ENCODE results near the gene ALDOC.

The ALDOC gene

DNA sequence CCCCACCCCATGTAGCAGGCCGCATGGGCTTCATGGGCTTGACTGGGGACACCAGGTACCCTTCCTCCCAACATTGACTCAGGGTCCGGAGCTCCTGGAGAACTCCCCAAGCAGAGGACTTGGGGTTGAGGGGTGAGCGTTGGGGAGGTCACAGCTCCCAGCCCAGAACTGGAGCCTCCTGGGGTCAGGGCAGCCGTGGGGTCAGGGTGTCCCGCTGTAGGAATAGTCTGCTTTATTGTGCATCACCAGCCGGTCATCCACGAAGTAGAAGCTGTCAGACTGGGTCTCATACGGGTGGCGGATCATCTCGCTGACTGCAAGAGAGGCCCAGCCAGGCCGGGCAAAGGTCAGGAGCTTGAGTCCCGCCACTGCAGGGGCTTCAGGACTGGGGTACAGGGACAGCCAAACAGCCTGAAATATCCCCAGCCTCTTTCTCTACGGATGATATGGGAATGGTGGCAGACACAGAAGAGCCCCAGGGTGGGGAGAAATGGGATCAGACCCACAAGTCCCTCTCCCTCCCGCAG, 29.5 kb downstream of the ALDOC start:
- no peaks in the 10 kb centered on the region for H3K79me2 ChIP-seq (ENCODE audit: insufficient read depth, low read depth)
- no peak overlapping the region for H3K4me2 ChIP-seq
- TF ChIP-seq, protein P1, sequence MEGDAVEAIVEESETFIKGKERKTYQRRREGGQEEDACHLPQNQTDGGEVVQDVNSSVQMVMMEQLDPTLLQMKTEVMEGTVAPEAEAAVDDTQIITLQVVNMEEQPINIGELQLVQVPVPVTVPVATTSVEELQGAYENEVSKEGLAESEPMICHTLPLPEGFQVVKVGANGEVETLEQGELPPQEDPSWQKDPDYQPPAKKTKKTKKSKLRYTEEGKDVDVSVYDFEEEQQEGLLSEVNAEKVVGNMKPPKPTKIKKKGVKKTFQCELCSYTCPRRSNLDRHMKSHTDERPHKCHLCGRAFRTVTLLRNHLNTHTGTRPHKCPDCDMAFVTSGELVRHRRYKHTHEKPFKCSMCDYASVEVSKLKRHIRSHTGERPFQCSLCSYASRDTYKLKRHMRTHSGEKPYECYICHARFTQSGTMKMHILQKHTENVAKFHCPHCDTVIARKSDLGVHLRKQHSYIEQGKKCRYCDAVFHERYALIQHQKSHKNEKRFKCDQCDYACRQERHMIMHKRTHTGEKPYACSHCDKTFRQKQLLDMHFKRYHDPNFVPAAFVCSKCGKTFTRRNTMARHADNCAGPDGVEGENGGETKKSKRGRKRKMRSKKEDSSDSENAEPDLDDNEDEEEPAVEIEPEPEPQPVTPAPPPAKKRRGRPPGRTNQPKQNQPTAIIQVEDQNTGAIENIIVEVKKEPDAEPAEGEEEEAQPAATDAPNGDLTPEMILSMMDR (conservative IDR thresholded peaks at IDR 0.05; ENCODE audit: low read depth, low read length), result no peak
- no peaks in the 10 kb centered on the region for H3K36me3 ChIP-seq (ENCODE audit: insufficient read depth)
- H3K27me3 ChIP-seq (ENCODE audit: insufficient read depth, low read depth), result 0 out of 2 replicates have a peak, but pooled peaks cover 8% of the 10 kb centered on the region
- no peaks in the 10 kb centered on the region for H4K20me1 ChIP-seq (ENCODE audit: insufficient read depth)
- H3K4me1 ChIP-seq (ENCODE audit: low read depth, poor library complexity, severe bottlenecking), result peaks cover 28% of the 10 kb centered on the region
- no peak overlapping the region for H3K27ac ChIP-seq
- H3K9ac ChIP-seq, result no peak overlapping the region
- H2AFZ ChIP-seq (ENCODE audit: low read depth), result no peak overlapping the region
- no peak overlapping the region for H3K4me3 ChIP-seq (IDR thresholded peaks at IDR 0.05; ENCODE audit: insufficient read depth, low read depth, low read length)

DNA sequence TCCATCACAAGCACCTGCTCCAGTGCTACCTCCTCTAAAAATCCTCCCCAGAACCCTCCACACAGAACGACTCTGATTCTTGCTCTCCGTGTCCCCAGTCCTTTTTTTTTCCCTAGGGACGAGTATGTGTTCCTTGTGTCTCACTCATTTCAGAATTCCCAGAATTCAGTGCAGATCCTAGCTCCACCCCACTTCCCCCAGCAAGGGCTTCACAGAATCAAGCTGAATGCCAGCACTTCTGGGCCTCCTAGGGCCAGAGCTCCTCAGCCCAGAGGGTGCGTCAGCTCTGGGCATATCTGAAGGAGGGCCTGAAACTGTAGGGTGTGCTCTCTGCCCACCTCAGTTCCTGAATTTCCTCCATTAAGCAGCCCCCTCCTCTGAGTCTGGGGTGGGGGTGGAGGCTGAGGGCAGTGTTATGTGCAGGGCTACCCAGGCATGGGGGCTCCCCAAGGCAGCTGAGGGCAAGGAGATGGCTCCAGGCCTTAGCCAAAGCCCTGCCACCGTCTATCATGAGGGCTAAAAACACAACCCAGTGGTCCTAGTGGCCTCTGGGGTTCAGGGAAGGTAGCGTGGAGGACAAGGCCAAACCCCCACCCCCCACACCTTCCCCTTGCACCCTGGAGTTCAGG, 30.8 kb downstream of the ALDOC start:
- Histone ChIP-seq H3K4me1 (ENCODE audit: low read depth, poor library complexity, severe bottlenecking) (peaks cover 20% of the 10 kb centered on the region), H3K4me3 (IDR thresholded peaks at IDR 0.05; ENCODE audit: insufficient read depth, low read depth, low read length) (no peak overlapping the region), H3K4me2 (no peak overlapping the region), H3K27me3 (ENCODE audit: insufficient read depth, low read depth) (no peaks in the 10 kb centered on the region; the same call in 1 of the 2 replicates), H3K27ac (no peak overlapping the region), H4K20me1 (ENCODE audit: insufficient read depth) (no peaks in the 10 kb centered on the region), H3K9ac (no peak overlapping the region), H3K79me2 (ENCODE audit: insufficient read depth, low read depth) (no peaks in the 10 kb centered on the region), H3K36me3 (ENCODE audit: insufficient read depth) (no peaks in the 10 kb centered on the region), H2AFZ (ENCODE audit: low read depth) (no peak overlapping the region)
- TF ChIP-seq, protein P1 (conservative IDR thresholded peaks at IDR 0.05; ENCODE audit: low read depth, low read length), result no peak

DNA sequence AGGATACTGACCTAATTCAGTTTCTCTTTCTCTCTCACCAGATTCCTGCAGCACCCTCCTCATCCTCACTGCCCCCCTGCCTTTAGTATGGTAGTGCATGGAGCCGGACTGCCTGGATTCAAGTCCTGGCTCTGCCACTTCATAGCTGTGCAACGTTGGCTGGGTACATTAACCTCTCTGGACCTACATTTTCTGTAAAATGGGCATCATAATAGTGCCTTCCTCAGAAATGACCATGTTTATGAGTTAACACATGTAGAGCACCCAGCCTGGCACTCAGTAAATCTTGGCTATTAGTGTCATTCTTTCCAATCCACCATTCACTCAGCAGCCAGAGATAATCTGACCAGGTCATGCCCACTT, 31.6 kb downstream of the ALDOC start:
- Histone ChIP-seq H3K9ac (no peak overlapping the region), H3K4me2 (no peak overlapping the region), H3K79me2 (ENCODE audit: insufficient read depth, low read depth) (no peaks in the 10 kb centered on the region), H3K27me3 (ENCODE audit: insufficient read depth, low read depth) (no peaks in the 10 kb centered on the region; the same call in 1 of the 2 replicates), H3K36me3 (ENCODE audit: insufficient read depth) (no peaks in the 10 kb centered on the region), H3K4me3 (IDR thresholded peaks at IDR 0.05; ENCODE audit: insufficient read depth, low read depth, low read length) (no peak overlapping the region), H3K27ac (no peak overlapping the region), H3K4me1 (ENCODE audit: low read depth, poor library complexity, severe bottlenecking) (peaks cover 21% of the 10 kb centered on the region), H4K20me1 (ENCODE audit: insufficient read depth) (no peaks in the 10 kb centered on the region), H2AFZ (ENCODE audit: low read depth) (no peak overlapping the region)
- TF ChIP-seq, protein P1 (conservative IDR thresholded peaks at IDR 0.05; ENCODE audit: low read depth, low read length), result no peak

DNA sequence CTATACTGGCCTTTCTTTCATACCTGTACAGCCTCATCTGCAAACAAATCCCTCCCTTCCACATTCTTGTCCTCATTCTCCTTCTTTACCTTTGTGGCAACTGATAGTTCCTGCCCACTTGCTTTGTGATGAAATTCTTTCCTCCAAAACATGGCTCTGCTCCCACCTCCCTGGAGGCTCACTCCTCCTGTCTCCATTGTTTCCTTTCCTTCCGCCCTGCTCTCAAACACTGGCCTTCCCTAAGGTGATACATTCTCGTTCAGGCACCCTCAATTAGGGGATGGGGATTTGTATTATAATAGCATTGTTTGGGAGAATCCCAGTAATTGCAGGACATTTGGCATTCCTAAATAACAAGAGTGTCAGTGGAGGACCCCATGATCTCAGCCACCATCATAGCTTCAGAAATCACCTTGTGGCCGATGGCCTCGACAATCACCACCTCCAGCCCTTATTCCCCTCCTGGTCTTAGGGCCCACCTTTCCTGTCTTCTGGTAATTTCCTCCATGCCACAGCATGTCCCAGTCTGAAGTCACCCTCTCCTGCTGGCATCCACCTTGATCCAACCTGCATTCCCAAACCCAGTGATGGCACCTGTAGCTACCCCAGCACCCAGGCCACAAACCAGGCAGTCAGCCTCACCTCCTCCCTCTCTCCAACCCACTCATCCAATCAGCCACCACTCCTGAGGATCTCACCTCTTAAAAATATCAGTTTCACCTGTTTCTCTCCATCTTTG, 32.1 kb downstream of the ALDOC start:
- peaks cover 18% of the 10 kb centered on the region for H3K4me1 ChIP-seq (ENCODE audit: low read depth, poor library complexity, severe bottlenecking)
- no peaks in the 10 kb centered on the region for H3K36me3 ChIP-seq (ENCODE audit: insufficient read depth)
- TF ChIP-seq, protein P1 (conservative IDR thresholded peaks at IDR 0.05; ENCODE audit: low read depth, low read length), result no peak
- no peak overlapping the region for H3K4me2 ChIP-seq
- no peak overlapping the region for H3K4me3 ChIP-seq (IDR thresholded peaks at IDR 0.05; ENCODE audit: insufficient read depth, low read depth, low read length)
- no peak overlapping the region for H2AFZ ChIP-seq (ENCODE audit: low read depth)
- no peaks in the 10 kb centered on the region for H3K79me2 ChIP-seq (ENCODE audit: insufficient read depth, low read depth)
- H4K20me1 ChIP-seq (ENCODE audit: insufficient read depth), result no peaks in the 10 kb centered on the region
- no peak overlapping the region for H3K27ac ChIP-seq
- no peak overlapping the region for H3K9ac ChIP-seq
- peaks cover 2% of the 10 kb centered on the region for H3K27me3 ChIP-seq (ENCODE audit: insufficient read depth, low read depth)

Measured in KMS-11 (cell line).